Caco-2 (cell line): Measurements from ENCODE around the gene KIRREL2. TPM values are rescaled to one million over a fixed set of nuclear protein-coding genes. Genes with fewer than 3 reads are reported as not detected.

Experiments
- BruUV-seq: library from RNA; stranded (reverse); fragments of 400-500 nt; replicated peaks from 2 replicates; lab custom pipeline; 2021; lab: Mats Ljungman, UMichigan
- CTCF ChIA-PET: fragments of 300-600 bp; sonication (Branson Sonifier 250); formaldehyde crosslinking; loops from one replicate; lab custom pipeline; 2022; ENCODE audit warnings: antibody characterized with exemption; lab: Charles Lee
- POLR2A ChIA-PET: fragments of 300-600 bp; sonication (Branson Sonifier 250); formaldehyde crosslinking; loops from one replicate; lab custom pipeline; 2022; ENCODE audit warnings: antibody characterized with exemption; lab: Charles Lee
- DNase-seq, 2 experiments: peaks; one replicate each; pipeline versions ENCODE4 v3.0.0 to v3.0.0-alpha.2; 2020 to 2022
- H3K27me3 ChIP-seq: replicated peaks from 2 replicates; pipeline ENCODE4 v1.6.0; 2011; ENCODE audit warnings: low read length; ENCODE audit not compliant: control insufficient read depth, insufficient read depth
- H3K36me3 ChIP-seq: 2 replicates; pipeline ENCODE4 v1.5.1; 2011; ENCODE audit warnings: low read length; ENCODE audit not compliant: control insufficient read depth, insufficient read depth
- H3K4me1 ChIP-seq: fragments of 250-450 bp; sonication (Bioruptor Pico); 2 replicates; pipeline ENCODE4 v1.5.1; 2020; ENCODE audit warnings: mild to moderate bottlenecking
- H3K4me3 ChIP-seq: 2 replicates; pipeline ENCODE4 v1.5.1; 2011; ENCODE audit warnings: low read depth, mild to moderate bottlenecking, control low read depth, low read length
- H3K9me3 ChIP-seq: fragments of 250-450 bp; sonication (Bioruptor Pico); 2 replicates; pipeline ENCODE4 v1.5.1; 2020; ENCODE audit warnings: mild to moderate bottlenecking, moderate library complexity
- H3K27ac Mint-ChIP-seq: one replicate; pipeline ENCODE4 v1.8.0; 2022; ENCODE audit warnings: mixed read lengths; ENCODE audit not compliant: unreplicated experiment
- H3K27me3 Mint-ChIP-seq: one replicate; pipeline ENCODE4 v1.8.0; 2022; ENCODE audit warnings: mixed read lengths; ENCODE audit not compliant: insufficient read depth, unreplicated experiment
- H3K36me3 Mint-ChIP-seq: one replicate; pipeline ENCODE4 v1.8.0; 2022; ENCODE audit warnings: mild to moderate bottlenecking, mixed read lengths; ENCODE audit not compliant: insufficient read depth, unreplicated experiment
- H3K4me1 Mint-ChIP-seq: one replicate; pipeline ENCODE4 v1.8.0; 2022; ENCODE audit warnings: low read depth, mixed read lengths; ENCODE audit not compliant: unreplicated experiment
- H3K4me3 Mint-ChIP-seq: one replicate; pipeline ENCODE4 v1.8.0; 2022; ENCODE audit warnings: mild to moderate bottlenecking, moderate library complexity, mixed read lengths; ENCODE audit not compliant: unreplicated experiment
- H3K9me3 Mint-ChIP-seq: one replicate; pipeline ENCODE4 v1.8.0; 2022; ENCODE audit warnings: mixed read lengths; ENCODE audit not compliant: unreplicated experiment
- CTCF ChIP-seq, 2 experiments: fragments of 200-600 bp in 1 of 2; IDR thresholded peaks; 1 replicate in 1 of 2; 2 replicates in 1 of 2; pipeline versions ENCODE4 v1.5.1 to v1.8.0; 2011 to 2022; ENCODE audit warnings: antibody characterized with exemption in 1 of 2, control low read depth in 1 of 2, inconsistent platforms in 1 of 2, low read depth in 1 of 2, low read length in 1 of 2, mild to moderate bottlenecking in 1 of 2, moderate library complexity in 1 of 2; ENCODE audit not compliant: insufficient read depth in 1 of 2, severe bottlenecking in 1 of 2, unreplicated experiment in 1 of 2
- intact Hi-C: fragments of 100-400 bp; cut with micrococcal nuclease; formaldehyde crosslinking; loops from one replicate; pipeline ENCODE4 v1.10.0; 2022; ENCODE audit not compliant: unreplicated experiment
- total RNA-seq: library from RNA; stranded (reverse); gene quantifications from 2 replicates; pipeline ENCODE4 v1.2.3, GENCODE V29; 2022

KIRREL2 gene
- total RNA-seq, 1 experiment from 2014 or later, result 0.14 TPM

DNA sequence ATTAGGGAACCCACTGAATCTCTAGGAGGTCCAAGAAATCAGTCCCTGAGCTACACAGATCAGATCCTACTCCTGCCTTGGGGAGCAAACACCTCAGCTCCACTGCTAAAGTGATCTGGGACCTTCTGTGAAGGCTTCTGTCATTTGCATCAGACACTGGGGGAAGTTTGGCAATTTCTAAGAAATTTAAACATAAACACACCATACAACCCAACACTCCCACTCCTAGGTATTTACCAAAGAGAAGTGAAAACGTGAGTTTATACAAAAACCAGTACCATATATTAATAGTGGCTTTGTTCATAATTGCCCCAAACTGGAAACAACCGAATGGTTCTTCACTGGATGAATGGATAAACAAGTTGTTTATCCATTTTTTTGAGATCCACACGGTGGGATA is 58.7 kb downstream of the KIRREL2 start:
- no peak for DNase-seq
- intact Hi-C loops, result no loop called here
- Histone ChIP-seq H3K4me3 (no peak overlapping the region), H3K27me3 (0 out of 2 replicates have a peak, but pooled peaks cover 1% of the 10 kb centered on the region), H3K4me1 (no peaks in the 10 kb centered on the region), H3K9me3 (no peaks in the 10 kb centered on the region), H3K36me3 (no peaks in the 10 kb centered on the region)
- ChIA-PET POLR2A (no interaction called here), CTCF (no interaction called here)
- Mint-ChIP-seq H3K36me3 (no peaks in the 10 kb centered on the region), H3K27me3 (peaks cover 7% of the 10 kb centered on the region), H3K27ac (no peak overlapping the region), H3K4me3 (no peak overlapping the region), H3K9me3 (no peaks in the 10 kb centered on the region), H3K4me1 (no peaks in the 10 kb centered on the region)
- no peak for TF ChIP-seq CTCF (IDR thresholded peaks at IDR 0.05; ENCODE audit: insufficient read depth in 1 of 2, low read depth in 1 of 2, low read length in 1 of 2, severe bottlenecking in 1 of 2, unreplicated experiment in 1 of 2)
- no TSS peak for BruUV-seq

Other genes with a start within 250 kb of the KIRREL2 start
- gene HAUS5, start 244.2 kb upstream of the KIRREL2 start, total RNA-seq, result 26.4 and 27.9 TPM in 2 replicates
- gene RBM42, start 227.9 kb upstream of the KIRREL2 start, total RNA-seq, result 140 and 165 TPM in 2 replicates
- 0.77 and 1.3 TPM in 2 replicates for gene ETV2, start 215.2 kb upstream of the KIRREL2 start, total RNA-seq
- gene COX6B1, start 208.6 kb upstream of the KIRREL2 start, total RNA-seq, result 551 and 639 TPM in 2 replicates
- not detected in 2 replicates for gene UPK1A, start 190.4 kb upstream of the KIRREL2 start, total RNA-seq
- gene ZBTB32, start 152.4 kb upstream of the KIRREL2 start, total RNA-seq, result not detected in 2 replicates
- 54.2 and 62.6 TPM in 2 replicates for gene KMT2B, start 138.9 kb upstream of the KIRREL2 start, total RNA-seq
- 10.1 and 11.3 TPM in 2 replicates for gene IGFLR1, start 114.5 kb upstream of the KIRREL2 start, total RNA-seq
- 21.3 and 24.6 TPM in 2 replicates for gene U2AF1L4, start 111.5 kb upstream of the KIRREL2 start, total RNA-seq
- gene PSENEN, start 111.3 kb upstream of the KIRREL2 start, total RNA-seq, result 70.2 and 70.5 TPM in 2 replicates
- 8.1 and 10.2 TPM in 2 replicates for gene LIN37, start 108.3 kb upstream of the KIRREL2 start, total RNA-seq
- 0.48 and 0.81 TPM in 2 replicates for gene HSPB6, start 99.9 kb upstream of the KIRREL2 start, total RNA-seq
- gene PROSER3, start 98.7 kb upstream of the KIRREL2 start, total RNA-seq, result 34.6 and 37.0 TPM in 2 replicates
- 17.8 and 18.3 TPM in 2 replicates for gene ARHGAP33, start 81.3 kb upstream of the KIRREL2 start, total RNA-seq
- 0.28 TPM in 1 of 2 replicates, not detected in the other for gene PRODH2, start 44.1 kb upstream of the KIRREL2 start, total RNA-seq
- not detected in 2 replicates for gene NPHS1, start 4.4 kb upstream of the KIRREL2 start, total RNA-seq
- gene APLP1, start 11.7 kb downstream of the KIRREL2 start, total RNA-seq, result 4.6 and 6.5 TPM in 2 replicates
- gene NFKBID, start 43.6 kb downstream of the KIRREL2 start, total RNA-seq, result 8.0 and 10.5 TPM in 2 replicates
- gene HCST, start 45.6 kb downstream of the KIRREL2 start, total RNA-seq, result not detected in 2 replicates
- not detected in 2 replicates for gene TYROBP, start 51.4 kb downstream of the KIRREL2 start, total RNA-seq
- 10.2 and 12.4 TPM in 2 replicates for gene LRFN3, start 79.5 kb downstream of the KIRREL2 start, total RNA-seq
- 26.2 and 28.1 TPM in 2 replicates for gene SDHAF1, start 138.3 kb downstream of the KIRREL2 start, total RNA-seq
- 42.5 and 48.5 TPM in 2 replicates for gene SYNE4, start 151.9 kb downstream of the KIRREL2 start, total RNA-seq
- gene ALKBH6, start 157.3 kb downstream of the KIRREL2 start, total RNA-seq, result 29.4 and 30.8 TPM in 2 replicates
- 1.7 and 2.2 TPM in 2 replicates for gene CLIP3, start 176.0 kb downstream of the KIRREL2 start, total RNA-seq
- 7.6 and 8.8 TPM in 2 replicates for gene THAP8, start 197.4 kb downstream of the KIRREL2 start, total RNA-seq
- gene WDR62, start 198.0 kb downstream of the KIRREL2 start, total RNA-seq, result 30.6 and 32.9 TPM in 2 replicates